Loucy (cell line): Measurements from ENCODE around the gene SECISBP2.

ENCODE experiments used
- EZH2phosphoT487 ChIP-seq: fragments of 200-600 bp; IDR thresholded peaks from 2 replicates; pipeline ENCODE4 v1.6.1; 2018; ENCODE audit warnings: antibody characterized with exemption, mild to moderate bottlenecking, moderate library complexity, borderline replicate concordance
- TF ChIP-seq, protein P1 (sequence below): fragments of 200-600 bp; sonication (generic); conservative IDR thresholded peaks from 2 replicates; pipeline ENCODE4 v1.5.1; 2014; ENCODE audit warnings: mild to moderate bottlenecking, antibody characterized with exemption, low read length

DNA sequence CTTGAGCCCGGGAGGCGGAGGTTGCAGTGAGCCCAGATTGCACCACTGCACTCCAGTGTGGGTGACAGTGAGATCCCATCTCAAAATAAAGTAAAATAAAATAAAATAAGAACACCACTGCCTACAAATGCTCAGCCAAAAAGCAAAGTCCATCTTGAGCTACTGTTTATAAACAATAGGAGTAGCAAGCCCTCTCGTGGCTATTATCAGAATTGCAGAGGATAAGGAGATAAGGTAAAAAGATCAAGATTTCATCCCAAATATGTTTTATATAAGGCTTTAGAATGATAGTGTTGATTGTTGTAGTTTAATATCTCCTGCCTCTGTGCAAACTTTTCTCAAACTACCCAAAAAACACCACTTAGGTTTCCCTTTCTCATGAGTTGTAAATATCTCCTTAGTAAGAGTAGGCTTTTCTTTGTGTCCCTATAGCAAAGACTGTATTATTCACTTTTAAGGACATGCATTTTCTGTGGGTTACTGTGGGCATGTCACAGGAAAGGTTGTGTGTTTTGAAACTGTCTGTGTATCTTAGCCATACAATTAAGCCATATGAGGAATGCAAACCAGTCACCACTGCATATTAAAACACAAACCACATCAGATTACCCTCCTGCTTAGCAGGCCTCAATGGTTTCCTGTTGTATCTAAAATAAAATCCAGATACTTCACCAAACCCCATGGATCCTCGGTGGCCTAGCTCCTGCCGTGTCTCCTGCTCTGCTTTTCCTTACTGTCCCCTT, 39.1 kb upstream of the SECISBP2 start:
- peak; percentile 98 for TF ChIP-seq EZH2phosphoT487
- TF ChIP-seq, protein P1, sequence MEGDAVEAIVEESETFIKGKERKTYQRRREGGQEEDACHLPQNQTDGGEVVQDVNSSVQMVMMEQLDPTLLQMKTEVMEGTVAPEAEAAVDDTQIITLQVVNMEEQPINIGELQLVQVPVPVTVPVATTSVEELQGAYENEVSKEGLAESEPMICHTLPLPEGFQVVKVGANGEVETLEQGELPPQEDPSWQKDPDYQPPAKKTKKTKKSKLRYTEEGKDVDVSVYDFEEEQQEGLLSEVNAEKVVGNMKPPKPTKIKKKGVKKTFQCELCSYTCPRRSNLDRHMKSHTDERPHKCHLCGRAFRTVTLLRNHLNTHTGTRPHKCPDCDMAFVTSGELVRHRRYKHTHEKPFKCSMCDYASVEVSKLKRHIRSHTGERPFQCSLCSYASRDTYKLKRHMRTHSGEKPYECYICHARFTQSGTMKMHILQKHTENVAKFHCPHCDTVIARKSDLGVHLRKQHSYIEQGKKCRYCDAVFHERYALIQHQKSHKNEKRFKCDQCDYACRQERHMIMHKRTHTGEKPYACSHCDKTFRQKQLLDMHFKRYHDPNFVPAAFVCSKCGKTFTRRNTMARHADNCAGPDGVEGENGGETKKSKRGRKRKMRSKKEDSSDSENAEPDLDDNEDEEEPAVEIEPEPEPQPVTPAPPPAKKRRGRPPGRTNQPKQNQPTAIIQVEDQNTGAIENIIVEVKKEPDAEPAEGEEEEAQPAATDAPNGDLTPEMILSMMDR: peak; percentile 80
